C4-2B (cell line): Measurements from ENCODE around the gene MBLAC1.

Experiments
- CTCF ChIP-seq: fragments of 450-650 bp; conservative IDR thresholded peaks from 2 replicates; pipeline ENCODE4 v1.5.1; 2017; ENCODE audit warnings: mild to moderate bottlenecking
- ZFX ChIP-seq: fragments of 450-650 bp; IDR thresholded peaks from 2 replicates; pipeline ENCODE4 v1.6.1; 2017

- TF ChIP-seq CTCF = no peak
- no peak for TF ChIP-seq ZFX
Measured at GRCh38 chr7:100082978-100083377, 43.8 kb upstream of the MBLAC1 start.
